C1 segment of cervical spinal cord (tissue), 14 donors: Measurements from ENCODE around the gene ZNF502.

ENCODE experiments used
- DNase-seq, 14 donors: peaks; one replicate each; lab custom pipeline; 2025; lab: John Stamatoyannopoulos, UW

ZNF502 gene

DNA sequence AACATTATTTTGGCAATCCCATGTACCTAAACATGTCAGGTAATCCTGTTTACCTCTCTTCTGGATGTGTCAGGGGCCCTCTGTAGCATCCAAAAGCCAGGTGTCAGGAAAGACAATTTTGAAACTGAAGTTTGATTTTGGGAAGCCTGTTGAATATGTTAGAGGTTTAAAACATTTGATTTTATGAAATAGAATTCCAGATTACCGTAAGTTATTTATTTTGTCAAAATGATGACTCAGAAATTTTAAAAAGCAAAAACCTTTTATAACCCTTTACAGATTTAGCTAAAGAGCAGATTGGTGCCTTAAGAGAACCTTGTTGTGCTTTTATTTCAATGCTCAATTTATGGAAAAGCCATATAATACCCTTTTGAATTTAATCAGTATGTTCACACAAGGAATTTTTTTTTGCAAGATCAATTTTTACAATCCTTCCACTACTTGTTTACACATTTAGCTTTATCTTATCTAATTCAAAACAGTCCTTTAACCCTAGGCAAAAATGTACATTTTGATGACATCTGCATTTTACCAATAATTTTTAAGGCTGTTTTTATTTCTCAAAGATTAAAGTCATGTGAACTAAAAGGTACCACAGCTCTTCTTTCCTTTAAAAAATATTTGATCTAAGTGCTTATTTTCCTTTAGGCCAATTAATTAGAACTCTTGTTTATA, 59.1 kb downstream of the ZNF502 start:
- no peak for DNase-seq

DNA sequence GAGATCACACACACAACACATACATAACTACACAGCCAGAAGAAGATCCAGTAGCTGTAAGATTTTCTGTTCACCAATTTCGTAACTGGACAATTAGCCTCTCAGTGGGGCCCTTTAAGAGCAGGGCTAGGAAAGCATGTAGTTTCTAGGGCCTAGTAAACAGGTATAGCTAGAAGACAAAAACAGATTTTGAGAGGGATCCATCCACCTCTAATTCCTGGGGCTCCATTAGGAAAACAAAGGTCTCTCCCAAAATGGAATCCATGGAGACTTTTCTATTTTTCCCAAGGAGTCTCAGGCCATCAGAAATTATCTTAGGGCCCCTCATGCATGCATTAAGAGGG, 59.6 kb downstream of the ZNF502 start:
- no peak for DNase-seq
